ENCODE data around the gene ABCA2.
"Not testable (repeated sequence)": the region's sequence is repeated elsewhere in the genome, so short reads cannot be mapped to it uniquely, and the experiment has no call there.

ABCA2 gene

DNA sequence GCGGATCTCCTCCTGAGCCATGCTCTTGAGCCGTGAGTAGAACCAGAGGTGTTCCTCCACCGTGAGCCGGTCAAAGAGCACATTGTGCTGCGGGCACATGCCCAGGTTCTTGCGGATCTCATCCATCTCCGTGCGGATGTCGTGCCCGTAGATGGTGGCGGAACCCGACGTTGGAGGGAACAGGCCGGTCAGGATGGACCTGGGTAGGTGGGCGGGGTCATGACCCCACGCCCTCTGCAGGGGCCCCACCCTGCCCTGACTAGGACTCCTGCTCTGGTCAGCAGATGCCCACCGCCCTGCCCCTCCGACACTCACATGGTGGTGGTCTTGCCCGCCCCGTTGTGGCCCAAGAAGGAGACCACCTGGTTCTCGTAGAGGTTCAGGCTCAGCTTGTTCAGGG, 12.1 kb downstream of the ABCA2 start:
- DNase-seq (ENCODE audit: low spot score), result no peak

DNA sequence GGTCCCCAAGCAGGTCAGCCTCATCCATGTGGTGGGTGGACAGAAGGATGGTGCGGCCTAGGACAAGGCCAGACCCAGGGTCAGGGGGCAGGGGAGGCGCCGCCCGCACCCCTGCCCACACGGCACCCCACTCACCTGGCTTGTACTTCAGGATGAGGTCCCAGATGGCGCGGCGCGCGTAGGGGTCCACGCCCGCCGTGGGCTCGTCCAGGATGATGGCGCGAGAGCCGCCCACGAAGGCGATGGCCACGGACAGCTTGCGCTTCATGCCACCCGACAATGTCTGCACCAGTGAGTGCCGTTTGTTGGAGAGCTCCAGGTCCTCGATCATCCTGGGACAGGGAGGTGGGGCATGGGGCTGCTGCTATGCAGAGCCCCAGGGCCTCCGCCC, 12.5 kb downstream of the ABCA2 start:
- DNase-seq (ENCODE audit: low spot score), result no peak

- no peak for DNase-seq (ENCODE audit: low spot score)
These were observed 13.1 kb downstream of the ABCA2 start for GRCh38 chr9:137014776-137015539.

GRCh38 chr9:137014166-137014565, 13.9 kb downstream of the ABCA2 start:
- no peak for DNase-seq (ENCODE audit: low spot score)

- no peak for DNase-seq (ENCODE audit: low spot score)
These were observed 14.5 kb downstream of the ABCA2 start for GRCh38 chr9:137013571-137013940.

DNA sequence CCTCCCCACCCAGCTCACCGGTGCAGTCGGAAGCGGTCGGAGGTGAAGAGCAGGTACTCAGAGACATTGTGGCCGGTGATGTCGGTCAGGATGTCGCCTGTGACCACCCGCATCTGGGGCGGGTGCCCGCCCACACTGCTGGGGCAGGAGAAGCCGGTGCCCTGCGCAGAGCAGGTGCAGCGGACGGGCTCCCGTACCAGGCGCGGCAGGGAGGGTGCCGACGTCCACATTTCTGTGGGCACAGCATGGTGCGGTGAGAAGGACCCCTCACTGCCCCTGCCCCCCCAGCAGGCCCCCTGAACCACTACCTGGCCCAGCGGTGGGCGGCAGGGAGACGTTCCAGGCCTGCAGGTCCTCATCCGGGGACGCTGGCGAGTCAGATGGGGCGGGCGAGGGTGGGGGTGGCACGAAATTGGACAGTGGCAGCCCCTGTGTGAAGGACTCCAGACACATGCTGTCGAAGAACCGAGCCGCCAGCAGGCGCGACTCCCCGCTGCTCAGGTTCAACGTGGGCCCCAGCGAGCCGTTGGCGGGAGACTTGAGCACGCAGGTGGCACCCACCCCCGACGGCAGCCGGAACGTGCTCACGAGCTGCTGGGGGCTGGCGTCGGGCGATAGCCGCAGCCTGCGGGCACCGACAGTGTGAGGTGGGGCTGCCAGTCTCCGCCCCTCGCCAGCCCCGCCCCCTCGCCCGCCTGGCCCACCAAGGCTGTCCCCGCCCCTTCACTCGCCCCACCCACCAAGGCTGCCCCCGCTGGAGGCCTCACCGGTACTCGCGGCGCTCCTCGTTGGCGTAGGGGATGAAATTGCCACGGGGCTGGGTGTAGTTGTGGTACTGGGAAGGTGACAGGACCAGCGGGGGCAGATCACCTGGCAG, 15.1 kb downstream of the ABCA2 start:
- no peak for DNase-seq (ENCODE audit: low spot score)

DNA sequence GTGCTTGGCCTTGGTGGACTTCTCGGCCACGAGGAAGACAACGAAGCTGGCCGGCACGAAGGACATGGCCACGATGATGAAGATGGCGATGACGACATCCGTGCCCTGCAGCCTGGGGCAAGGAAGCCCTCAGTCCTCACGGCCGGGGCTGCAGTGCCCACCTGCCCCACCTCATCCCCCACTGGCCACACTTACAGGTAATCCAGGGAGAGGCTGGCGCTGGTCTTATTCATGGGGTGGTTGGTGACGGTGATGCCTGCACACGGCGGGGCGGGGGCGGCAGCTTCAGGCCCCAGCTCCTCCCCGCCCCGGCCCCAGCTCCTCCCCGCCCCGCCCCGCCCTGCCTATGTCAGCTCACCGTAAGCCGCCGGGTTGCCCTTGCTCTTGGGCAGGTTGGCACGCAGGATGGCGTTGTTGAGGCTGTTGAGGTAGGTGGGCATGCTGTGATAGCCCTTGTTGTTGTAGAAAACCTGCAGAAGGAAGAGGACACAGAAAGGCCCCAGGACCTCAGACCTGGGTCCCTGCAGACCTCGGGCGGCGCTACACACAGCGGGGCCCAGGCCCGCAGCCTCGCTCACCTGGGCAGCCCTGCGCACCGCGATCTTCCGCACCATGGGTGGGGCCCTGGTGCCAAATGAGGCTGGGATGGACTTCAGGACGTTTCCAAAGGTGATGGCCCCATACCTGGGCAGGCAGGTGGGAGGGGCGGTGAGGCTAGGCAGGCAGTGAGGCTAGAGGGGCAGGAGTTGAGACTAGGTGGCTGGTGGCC, 15.9 kb downstream of the ABCA2 start:
- no peak for DNase-seq (ENCODE audit: low spot score)

GRCh38 chr9:137011156-137011555, 16.9 kb downstream of the ABCA2 start:
- DNase-seq (ENCODE audit: low spot score), result no peak

DNA sequence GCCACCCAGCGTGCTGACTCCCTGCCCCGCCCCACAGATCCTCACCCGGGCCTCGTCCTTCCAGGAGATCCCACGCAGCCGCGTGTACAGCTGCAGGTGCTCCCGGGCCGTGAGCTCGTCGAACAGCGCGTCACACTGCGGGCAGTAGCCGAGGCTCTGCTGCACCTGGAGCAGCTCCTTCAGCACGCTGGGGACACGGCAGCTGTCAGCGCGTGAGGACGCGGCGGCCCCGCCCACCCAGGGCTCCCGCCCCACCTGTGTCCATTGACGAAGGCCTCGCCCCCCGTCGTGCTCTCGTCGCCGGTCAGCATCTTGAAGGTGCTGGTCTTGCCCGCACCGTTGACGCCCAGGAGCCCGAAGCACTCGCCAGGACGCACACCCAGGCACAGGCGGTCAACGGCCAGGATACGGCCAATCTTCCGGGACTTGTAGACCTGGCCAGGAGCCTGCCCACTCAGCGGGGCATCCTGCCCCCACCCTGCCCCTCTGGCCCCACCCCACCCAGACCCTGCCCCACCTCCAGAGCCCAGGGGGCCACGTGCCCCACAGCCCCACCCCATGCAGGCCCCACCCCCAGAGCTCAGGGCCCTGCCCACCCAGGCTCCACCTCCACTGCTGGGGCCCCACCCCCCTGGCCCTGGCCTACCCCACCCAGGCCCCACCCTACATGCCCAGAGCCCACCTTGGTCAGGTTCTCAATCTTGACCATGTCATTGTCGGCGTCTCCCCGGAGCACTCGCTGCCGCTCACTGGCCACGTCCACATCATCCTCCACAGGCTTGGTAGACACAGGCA, 17.9 kb downstream of the ABCA2 start:
- no peak for DNase-seq (ENCODE audit: low spot score)

- DNase-seq (ENCODE audit: low spot score), result no peak
These were observed 18.8 kb downstream of the ABCA2 start for GRCh38 chr9:137009217-137009616.

- DNase-seq (ENCODE audit: low spot score), result no peak
These were observed 19.7 kb downstream of the ABCA2 start for GRCh38 chr9:137008312-137008711.

- DNase-seq (ENCODE audit: low spot score), result no peak
These were observed 20.2 kb downstream of the ABCA2 start for GRCh38 chr9:137007816-137008270.

DNA sequence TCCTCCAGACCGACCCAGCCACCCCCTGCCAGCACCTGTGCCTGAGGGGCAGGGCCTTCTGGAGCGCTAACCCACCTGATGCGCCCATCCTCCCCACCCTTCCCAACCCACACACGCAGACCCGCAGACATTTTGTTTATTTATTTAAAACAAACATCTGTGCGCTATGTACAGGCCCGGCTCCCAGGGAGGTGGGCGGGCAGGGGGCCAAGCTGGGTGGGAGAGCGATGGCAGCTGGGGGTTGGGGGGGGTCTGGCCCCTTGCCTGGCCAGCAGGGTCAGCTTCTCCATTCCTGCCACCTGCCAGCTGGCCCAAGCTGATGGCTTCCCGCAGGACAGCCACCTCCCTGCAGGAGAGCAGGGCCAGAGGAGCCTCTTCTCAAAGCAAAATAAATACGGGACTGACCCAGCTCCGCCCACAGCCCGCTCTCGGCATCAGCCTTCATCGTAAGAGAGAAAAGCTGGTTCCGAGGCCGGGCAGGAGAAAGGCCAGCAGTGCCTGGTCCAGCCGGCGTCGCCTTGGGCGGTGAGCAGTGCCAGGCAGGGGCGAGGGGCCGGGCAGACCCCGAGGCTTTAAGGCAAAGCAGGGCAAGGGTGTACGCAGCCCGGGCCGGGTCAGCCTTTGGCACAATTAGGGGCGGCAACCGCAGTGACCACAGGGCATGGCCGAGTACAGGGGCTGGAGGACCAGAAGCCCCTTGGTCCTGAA, 20.8 kb downstream of the ABCA2 start:
- no peak for DNase-seq (ENCODE audit: low spot score)

DNA sequence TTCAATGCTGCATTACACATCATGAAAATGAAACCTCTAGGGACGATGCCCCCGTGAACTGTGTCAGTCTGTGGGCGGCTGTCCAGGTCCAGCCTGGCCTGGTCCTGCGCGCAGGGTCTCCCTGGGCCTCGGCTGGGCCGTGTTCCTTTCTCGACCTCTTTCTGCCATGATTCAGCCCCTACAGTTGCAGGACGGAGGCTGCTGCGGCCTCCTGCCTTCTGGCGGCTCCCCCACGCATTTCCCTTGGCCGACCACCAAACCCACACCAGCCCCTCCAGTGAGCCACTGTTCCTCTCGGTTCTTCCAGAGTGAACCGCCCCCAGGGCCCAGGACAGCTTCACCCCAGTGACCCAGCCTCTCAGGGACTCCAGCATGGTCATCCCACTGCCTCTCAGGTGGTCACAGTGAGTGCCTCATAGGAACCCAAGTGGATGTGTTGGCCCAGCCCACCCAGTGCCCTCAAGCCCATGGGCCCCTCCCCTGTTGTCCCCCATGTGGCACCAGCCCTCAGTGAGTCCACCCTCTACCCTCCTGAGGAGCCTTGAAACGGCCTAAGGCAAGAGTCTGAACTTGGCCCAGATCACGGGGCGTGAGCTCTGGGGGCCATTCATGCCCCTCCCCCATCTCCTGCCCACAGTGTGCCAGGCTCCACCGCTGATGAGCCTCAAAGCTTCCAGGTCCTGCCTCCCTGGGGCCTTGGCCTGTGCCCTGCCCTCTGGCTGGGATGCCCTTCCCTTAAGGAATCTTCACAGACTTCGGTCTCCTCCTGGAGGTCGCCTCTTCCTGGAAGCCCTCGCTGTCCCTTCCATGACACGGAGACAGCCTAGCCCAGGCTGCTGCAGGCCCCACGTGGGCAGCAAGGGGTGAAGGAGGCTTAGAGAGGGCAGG, 21.7 kb downstream of the ABCA2 start:
- no peak for DNase-seq (ENCODE audit: low spot score)

- not testable (repeated sequence) for DNase-seq (ENCODE audit: low spot score)
These were observed 23.8 kb downstream of the ABCA2 start for GRCh38 chr9:137004285-137004684.

GRCh38 chr9:137002646-137003041, 25.4 kb downstream of the ABCA2 start:
- no peak for DNase-seq (ENCODE audit: low spot score)

GRCh38 chr9:137001857-137002645, 26.0 kb downstream of the ABCA2 start:
- no peak for DNase-seq (ENCODE audit: low spot score)

DNA sequence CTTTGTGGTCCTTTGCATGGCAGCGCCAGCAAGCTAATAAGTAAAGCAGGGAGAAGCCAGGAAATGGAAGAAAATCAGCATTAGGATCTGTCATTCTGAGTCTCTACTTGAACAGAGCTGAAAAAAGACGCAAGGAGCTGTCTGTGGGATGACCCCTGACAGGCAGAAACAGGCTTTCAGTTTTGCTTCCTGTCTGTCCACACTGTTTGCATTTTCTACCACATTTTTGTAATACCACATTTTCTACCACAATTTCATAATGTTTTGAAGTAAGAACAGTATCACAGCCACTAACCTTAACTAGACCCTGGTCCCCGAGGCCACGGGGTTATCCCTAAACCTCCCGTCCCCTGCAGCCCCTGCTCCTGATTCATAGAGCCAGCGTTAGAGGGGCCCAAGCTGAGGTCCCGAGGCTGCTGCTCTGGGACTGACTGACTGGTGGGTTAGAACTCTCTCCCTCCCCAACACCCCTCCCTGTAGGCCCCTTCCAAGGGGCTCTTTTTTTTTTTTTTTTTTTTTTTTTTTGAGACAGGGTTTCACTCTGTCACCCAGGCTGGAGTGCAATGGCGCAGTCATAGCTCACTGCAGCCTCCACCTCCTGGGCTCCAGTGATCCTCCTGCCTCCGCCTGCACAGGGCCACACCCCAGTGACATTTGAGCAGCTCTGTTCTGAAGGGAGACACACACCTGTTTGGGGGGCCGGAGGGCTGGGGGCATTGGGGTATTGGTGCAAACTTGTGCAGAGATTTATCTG, 27.7 kb downstream of the ABCA2 start:
- DNase-seq (ENCODE audit: low spot score), result no peak

Measured in RKO (cell line).